Anterior cingulate cortex (tissue), 58 donors: ENCODE data around the gene HGFAC.

Experiments
- DNase-seq, 58 donors: peaks; one replicate each; lab custom pipeline; 2025; lab: John Stamatoyannopoulos, UW

Gene HGFAC

DNA sequence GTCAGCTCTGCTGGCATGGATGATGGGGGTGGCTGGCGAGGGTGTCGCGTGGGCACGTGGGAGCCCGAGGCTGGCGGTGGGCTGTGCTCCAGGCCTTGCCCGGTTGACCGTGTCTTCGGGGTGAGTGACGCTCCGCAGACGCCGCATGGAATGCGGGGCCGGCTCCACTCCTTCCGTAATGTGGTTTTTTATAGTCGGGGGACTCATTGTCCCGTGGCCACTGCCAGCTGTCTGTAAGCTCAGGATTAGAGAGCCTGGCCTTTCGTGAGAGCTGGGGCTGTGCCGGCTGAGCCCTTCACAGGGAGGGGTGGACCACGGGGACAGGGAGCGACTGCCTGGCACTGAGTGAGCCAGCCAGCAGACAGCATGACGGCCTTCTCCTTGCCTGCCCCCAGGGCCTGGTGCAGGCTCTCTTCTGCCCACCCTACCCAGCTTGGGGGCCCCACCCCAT, 41.7 kb downstream of the HGFAC start:
- DNase-seq, result peak in 13 of 58 donors; percentile 12 to 60 (median 29)

DNA sequence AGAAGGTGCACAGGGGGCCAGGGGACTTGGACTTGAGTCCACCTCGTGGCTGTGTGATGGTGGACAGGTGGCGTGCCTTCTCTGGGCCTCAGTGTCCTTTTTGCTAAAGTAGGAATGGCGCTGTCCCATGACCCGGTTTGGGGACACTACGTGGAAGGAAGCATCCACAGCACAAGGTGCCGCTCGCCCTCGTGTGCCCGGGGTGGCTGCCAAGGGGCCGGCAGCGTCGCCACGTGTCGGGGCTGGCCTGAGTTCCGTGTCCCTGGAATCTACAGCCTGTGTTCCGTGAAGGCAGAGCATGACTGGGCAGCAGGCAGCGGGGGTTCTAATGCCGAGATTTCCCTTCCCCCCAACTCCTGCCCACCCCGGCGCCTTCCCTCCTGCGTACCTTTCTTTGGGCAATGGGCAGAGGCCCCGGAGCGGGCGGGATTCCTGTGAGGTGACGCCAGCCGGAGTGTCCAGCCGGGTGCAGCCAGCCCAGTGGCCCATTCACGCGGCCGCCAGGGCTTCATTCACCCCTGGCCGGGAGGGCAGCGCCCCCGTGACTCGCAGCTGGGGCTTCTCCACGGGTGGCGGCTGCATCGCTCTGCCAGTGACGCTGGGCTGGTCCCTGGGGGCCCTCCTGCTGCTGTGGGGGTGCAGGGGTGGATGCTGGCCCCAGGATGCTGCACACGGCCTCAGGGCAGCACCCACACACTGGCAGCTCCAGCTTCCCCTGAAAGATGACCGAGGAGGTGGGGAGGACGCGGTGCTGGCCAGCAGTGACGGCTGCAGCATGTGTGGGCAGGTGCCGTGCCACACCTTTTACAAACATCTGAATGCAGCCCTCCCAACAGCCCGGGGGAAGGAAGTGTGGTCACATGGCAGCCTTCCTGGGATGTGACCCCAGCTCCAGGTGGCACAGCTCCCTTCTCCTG, 42.5 kb downstream of the HGFAC start:
- DNase-seq, result peak in 9 of 58 donors; percentile 10 to 56 (median 23)

DNA sequence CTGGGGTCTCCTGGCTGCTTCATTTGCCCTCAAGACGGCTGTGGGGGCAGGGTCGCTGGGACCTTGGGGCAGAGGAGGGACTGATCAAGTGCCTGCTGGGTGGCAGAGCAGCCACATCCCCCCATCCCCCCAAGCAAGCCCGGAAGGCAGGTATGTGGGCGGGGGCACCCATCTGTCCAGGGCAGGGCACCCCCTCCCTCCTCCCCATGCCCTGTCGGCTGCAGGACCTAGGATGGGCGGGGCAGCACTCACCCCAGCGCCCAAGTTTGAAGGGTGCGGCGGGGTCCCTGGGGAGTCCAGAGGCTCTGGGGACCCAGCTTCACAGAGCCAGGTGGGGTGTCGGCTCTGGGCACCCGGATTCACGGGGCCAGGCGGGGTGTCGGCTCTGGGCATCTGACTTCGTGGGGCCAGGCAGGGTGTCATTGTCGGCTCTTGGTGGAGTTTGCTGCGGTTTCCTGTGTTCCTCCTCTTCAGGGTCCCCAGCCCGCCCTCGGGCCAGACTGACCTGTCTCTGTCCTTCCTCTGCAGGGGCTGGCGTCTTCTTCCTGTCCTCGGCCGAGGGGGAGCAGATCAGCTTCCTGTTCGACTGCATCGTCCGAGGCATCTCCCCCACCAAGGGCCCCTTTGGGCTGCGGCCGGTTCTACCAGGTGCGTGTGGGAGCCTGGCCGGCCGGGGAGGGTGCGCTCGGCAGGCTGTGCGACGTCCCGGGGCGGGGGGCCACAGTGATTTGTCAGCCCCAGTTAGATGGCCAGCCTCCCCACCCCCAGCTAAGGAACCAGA, 43.4 kb downstream of the HGFAC start:
- DNase-seq, result no peak

DNA sequence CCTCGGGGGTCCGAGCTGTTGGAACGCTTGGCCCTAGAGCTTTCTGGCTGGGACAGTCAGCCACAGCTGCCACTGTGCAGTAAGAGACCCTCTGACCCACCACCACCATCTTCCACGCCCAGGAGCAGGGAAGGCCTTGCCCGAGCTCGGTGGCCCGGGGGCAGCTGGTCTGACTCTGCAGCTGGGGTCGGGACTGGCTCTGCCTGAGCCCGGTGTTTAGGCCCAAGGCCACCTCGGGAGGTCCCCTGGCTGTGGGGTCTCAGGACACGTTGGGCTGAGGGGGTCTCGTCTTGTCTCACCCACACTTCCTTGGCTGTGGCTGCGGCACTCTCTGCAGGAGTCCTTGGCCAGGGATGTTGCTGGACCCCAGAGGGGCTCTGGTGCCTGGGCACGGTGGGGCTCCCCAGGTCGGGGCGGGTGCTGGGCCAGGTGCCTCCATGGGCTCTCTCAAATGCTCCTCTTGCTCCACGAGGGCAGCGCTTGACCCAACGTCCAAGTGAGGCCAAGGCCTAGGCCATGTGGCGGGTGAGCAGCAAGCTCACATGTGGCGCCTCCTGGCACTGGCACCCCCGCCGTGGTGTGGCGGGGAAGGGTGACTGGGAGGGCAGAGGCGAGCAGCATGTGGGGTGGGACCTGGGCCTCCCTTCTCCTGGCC, 44.2 kb downstream of the HGFAC start:
- no peak for DNase-seq

DNA sequence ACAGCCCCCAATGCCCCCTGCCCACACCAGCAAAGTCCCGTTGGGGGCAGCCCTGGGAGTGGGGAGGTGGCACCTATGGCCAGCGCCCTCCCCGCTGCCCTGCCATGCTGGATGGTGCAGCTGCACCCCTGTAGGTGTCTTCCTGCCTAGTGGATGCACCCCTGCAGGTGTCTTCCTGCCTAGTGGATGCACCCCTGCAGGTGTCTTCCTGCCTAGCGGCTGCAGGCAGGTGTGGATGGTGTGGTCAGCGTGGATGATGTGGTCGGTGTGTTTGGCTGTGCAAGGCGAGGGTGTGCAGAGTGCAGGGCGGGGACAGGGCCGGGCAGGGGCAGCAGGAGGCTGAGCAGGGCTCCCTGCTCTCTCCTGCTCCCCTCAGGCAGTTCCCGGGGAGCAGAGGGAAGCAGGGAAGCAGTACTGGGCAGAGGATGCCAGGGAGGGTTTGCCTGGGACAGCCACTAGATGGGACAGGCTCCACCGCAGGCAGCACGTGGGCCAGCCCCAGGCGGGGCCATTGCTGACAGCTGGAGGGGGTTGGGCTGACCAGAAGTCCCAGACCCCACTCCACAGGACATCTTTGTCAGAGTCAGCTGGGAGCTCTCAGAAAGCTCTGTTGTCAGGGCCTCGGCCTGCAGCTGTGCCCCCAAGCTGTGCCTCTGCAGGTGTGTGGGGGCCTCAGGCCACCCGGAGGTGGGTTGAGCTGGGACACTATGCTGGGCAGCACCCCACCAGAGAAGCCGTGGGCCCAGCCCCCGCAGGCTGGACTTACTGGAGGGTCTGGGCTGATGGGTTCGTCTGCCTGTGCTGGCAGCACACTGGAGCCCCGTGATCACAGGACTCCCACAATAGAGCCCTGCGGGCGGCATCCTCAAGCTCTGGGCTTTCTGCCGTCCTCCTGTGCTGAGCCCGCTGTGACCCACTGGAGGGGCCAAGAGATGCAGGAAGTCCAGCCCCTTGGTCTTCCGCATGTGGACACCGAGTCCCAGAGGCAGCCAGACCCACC, 45.1 kb downstream of the HGFAC start:
- peak in 29 of 58 donors; percentile 18 to 73 (median 47) for DNase-seq

DNA sequence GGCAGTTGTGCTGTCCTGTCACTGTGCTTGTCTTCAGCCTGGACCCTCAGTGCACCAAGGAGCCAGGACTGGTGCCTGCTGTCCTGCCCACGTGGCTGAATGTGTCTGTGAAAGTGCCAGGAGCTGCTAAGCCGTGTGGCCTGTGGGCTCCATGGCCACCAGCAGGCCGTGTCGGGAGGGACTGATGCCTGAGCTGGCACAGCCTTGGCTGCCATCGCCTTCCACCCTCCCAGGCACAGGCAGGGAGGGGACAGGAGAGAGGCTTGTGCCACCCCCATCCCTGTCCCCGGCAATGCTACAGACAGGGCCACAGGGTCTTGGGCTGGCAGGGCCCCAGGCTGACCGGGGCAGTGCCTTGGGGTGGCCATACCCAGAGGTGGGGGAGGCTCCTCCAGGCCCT, 46.1 kb downstream of the HGFAC start:
- peak in 14 of 58 donors; percentile 10 to 50 (median 32) for DNase-seq

DNA sequence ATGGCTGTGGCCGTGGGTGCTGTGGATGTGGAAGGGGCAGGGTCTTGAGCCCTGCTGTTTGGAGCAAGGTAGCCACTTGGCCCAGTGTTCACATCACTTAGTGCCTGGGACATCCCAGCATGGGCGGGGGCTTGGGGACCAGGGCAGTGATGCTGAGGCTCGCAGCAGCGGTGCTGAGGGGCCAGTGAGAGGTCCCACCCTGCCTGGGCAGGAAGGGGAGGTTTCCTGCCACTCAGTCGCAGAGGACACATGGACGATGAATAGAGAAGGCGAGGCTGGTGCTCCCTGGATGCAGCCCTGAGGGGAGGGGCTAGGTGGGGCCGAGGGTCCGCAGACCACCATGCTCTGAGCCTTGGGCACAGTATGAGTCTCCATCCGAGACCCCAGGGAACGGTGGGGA, 47.1 kb downstream of the HGFAC start:
- no peak for DNase-seq

DNA sequence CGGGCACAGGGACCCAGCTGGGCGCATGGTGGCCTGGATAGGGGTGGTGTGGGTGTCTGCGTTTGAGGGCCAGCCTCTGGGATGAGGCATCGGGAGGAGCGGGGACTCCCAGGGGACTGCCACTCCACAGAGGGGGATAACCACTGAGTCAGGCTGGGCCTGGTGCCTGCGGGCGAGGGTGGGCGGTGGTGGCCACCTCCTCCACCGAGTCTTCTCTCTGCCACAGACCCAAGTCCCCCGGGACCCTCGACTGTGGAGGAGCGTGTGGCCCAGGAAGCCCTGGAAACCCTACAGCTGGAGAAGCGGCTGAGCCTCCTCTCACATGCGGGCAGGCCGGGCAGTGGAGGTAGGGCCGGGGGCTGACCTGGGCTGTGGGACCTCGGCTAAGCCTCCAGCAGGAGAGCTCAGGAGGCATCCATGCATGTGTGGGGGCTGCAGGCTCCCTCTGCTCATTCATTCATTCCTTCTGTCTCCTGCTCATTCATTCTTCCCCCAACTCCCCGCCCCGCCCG, 47.7 kb downstream of the HGFAC start:
- no peak for DNase-seq

DNA sequence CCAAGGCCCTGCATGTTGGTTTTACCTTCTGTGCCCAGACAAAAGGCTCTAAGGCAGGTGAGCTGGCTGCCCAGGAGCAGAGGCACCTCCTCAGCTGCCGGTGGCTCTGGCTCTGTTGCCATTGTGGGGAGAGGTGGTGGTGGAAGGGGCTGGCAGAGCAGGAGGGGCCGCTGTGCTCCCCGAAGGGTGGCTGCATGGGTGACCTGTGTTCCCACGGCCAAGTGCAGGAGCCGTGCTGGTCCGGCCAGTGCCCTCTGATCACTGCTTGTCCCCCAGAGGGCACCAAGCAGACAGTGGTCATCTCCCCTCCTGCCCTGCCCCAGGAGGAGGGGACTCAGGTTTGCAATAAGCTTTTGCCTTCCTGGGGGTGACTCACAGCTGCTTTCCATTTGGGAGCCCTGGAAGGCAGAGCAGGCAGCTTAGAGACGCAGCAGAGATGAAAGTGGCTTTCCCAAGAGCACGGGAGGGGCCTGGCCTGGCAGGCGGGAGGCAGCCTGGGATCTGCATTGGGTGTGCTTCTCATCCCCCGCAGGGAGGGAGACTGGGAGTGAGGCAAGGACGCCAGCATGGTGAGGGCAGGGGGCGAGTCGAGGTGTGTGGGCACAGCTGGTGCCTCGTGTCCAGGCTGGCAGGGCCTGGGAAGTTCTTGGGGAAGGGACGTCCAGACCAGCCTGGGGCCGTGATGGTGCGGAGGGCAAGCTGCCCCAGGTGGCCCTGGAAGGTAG, 50.1 kb downstream of the HGFAC start:
- no peak for DNase-seq

DNA sequence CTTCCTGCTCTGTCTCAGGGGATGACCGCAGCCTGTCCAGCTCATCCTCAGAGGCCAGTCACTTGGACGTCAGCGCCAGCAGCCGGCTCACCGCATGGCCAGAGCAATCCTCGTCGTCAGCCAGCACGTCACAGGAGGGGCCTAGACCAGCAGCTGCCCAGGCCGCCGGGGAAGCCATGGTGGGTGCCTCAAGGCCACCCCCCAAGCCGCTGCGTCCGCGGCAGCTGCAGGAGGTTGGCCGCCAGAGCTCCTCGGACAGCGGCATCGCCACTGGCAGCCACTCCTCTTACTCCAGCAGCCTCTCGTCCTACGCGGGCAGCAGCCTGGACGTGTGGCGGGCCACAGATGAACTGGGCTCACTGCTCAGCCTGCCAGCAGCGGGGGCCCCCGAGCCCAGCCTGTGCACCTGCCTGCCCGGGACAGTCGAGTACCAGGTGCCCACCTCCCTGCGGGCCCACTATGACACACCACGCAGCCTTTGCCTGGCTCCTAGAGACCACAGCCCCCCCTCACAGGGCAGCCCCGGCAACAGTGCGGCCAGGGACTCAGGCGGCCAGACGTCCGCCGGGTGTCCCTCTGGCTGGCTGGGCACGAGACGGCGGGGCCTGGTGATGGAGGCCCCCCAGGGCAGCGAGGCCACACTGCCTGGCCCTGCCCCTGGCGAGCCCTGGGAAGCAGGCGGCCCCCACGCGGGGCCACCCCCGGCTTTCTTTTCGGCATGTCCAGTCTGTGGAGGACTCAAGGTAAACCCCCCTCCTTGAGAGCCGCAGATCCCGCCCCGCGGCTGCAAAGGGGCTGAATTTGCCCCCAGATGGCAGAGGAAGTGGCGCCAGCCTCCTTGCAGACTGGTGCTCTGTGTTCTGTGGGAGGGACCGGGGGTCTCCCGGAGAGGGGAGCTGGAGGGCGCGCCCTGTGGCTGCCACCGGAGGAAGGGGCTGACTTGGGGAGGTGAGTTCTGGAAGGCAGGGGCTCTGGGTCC, 51.3 kb downstream of the HGFAC start:
- DNase-seq, result no peak

DNA sequence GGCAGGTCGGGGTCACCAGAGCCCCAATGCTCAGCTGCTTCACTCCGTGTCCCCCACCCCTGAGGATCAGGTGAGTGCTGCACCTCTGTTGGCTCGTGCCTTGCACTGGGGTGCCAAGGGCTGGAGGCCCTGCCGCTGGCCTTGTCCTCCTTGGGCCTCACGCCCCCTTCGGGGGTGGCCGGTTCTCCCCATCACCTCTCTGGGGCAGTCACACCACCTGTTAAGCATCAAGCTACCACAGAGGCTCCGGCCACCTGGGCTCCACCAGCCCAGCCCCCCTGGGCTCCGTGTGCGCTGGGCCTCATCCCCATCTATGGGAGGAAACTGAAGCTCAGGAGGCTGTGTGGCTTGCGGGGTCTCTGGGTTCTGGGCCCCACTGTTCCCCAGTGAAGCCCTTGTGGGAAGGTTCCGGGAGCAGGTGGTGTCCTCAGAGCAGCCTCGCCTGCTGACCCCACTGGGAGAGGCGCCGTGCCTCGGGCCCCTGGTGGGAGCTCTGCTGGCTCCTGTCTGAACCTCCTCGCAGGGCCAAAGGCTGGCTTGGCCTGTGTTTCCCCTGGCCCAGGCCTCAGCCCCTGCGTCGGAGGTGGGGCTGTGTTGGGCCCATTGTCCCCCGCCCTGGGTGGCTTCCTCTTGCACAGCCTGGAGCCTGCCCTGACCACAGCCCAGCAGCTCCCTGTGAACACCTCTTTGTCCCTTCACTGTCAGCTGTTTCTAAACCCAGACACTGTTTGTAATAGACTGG, 52.1 kb downstream of the HGFAC start:
- peak in 1 of 58 donors; percentile 25 for DNase-seq

DNA sequence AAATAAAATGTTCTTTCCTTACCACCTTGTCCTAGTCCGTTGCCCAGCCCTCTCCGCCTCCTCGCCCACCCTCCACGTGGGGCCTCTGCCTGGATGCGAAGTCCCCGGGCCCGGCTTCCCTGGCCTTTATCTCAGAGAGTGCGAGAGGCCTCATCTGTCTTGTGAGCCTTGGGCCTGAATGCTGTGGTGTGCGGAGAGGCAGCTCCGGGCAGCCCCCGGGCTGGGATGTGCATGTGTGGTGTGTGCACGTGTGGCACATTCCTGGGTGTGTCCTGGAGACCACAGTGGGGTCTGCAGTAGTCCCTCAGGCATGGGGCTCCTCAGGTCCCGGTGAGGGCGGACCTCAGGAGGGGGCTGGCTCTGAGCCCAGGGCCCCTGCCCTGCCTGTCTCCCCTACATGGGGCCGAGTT, 52.7 kb downstream of the HGFAC start:
- DNase-seq, result no peak

DNA sequence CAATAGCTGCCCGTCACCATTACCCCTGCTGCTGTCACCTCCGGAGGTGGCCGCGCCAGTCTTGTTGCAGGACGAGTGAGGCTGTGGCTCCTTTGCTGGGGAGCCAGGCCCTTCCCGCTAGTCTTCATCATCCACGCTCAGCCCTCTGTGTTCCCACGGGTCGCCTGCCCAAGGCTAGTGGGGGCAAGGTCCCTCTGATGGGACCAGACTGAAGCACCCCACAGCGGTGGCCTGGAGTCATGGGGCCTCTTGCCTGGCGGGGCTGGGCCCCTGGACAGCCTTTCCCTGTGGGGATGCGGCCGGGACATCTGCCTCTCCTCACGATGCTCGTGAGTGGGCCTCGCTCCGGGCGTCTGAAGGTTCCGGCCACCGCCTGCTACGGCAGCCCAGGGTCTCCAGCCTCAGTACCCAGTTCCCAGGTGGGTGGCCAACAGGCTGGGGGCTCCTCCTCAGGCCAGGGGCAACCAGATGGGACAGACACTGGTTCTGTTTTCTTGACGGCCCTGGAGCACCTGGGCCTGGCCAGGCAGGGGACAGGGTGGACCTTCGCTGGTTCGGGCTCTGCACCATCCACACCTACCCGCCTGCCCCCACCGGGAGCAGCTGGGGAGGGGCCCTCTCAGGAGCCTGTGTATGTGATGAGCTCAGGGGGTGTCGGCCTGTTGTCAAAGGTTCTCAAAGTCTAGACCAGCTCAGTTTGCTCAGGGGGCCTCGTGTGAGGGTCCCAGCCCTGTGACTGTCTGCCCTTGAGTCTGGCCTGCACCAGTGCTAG, 53.6 kb downstream of the HGFAC start:
- DNase-seq, result no peak

DNA sequence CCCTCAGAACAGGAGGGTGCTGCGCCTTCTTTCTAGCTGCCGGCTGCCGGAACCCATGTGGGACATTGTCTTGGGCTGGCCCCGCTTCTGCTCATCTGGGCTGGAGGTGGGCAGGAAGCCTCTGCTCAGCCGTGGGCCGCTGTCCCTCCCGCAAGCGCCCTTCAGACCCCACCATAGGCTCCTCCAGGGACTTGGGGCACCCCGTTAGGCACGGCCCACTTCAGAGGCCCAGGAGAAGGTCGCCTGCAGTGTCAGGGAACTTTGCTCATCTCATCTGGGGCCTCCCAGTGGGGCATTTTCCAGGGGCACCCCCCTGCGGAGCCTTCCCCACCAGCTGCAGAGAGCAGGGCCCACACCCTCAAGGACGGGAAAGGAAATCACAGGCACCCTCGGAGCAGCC, 54.3 kb downstream of the HGFAC start:
- no peak for DNase-seq

DNA sequence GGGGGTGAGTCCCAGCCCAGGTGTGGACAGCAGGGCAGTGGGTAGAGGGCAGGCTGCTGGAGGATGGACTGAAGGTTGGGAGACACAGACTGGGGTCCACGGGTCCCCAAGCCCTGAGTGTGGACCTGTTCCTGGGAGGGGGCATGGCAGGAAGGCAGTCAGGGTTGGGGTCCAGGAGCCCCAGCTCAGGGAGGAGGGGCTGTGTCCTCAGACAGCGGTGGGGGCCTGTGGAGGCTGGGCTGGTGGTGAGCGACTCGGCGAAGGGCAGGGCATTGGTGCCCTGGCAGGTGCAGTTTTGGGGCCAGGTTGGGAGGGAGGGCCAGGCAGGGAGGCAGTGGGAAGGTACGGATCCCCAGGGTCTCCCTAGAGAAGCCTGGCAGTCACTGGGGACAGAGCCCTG, 55.3 kb downstream of the HGFAC start:
- DNase-seq, result no peak
